Left cardiac atrium (tissue), 4 donors: ENCODE data around the gene IPO9. TPM values are rescaled to one million over a fixed set of nuclear protein-coding genes. Genes with fewer than 3 reads are reported as not detected.

Experiments
- ATAC-seq, 2 donors: fragments of 200-7000 bp; cut with Tn5 transposase; one replicate each; pipeline ENCODE4 v1.9.1; 2020; ENCODE audit warnings: mild to moderate bottlenecking in 2 of 2, moderate library complexity in 2 of 2
- DNase-seq: peaks from one replicate; pipeline ENCODE4 v3.0.0-alpha.2; 2020
- intact Hi-C, 2 donors: fragments of 100-400 bp; cut with DNase I; formaldehyde crosslinking; loops; one replicate each; pipeline versions ENCODE4 v1.14.1 to v1.15.1; 2022 to 2023
- long read RNA-seq: library from polyadenylated mRNA; unstranded; transcript quantifications from one replicate; pipeline ENCODE4 v2.0.0, GENCODE V29; 2021
- total RNA-seq, 2 donors: library from RNA; stranded (reverse); fragmentation: NEBNext Ultra II Directional; extraction: Animal tissue kit (Norgen Biotek cat#: 25700); gene quantifications; one replicate each; pipeline ENCODE4 v1.2.1, GENCODE V29; 2021
- donor health status: DM: no; HTN: yes; CAD: no.
- donor health status: DM: no; HTN: yes; CAD: no; lungs with severe emphysema.
- donor health status: DM: yes; HTN: yes; CAD: no.
- donor health status: Dilated cardiomyopathy.

Gene IPO9
- total RNA-seq: 10 to 100 TPM; 25.8 to 26.6 TPM
- long read RNA-seq, full-length matches to known transcripts: 14 of 23 reads
- long read RNA-seq, partial matches to known transcripts: 5 of 23 reads
- long read RNA-seq, other reads (novel, unspliced or antisense): 4 of 23 reads

DNA sequence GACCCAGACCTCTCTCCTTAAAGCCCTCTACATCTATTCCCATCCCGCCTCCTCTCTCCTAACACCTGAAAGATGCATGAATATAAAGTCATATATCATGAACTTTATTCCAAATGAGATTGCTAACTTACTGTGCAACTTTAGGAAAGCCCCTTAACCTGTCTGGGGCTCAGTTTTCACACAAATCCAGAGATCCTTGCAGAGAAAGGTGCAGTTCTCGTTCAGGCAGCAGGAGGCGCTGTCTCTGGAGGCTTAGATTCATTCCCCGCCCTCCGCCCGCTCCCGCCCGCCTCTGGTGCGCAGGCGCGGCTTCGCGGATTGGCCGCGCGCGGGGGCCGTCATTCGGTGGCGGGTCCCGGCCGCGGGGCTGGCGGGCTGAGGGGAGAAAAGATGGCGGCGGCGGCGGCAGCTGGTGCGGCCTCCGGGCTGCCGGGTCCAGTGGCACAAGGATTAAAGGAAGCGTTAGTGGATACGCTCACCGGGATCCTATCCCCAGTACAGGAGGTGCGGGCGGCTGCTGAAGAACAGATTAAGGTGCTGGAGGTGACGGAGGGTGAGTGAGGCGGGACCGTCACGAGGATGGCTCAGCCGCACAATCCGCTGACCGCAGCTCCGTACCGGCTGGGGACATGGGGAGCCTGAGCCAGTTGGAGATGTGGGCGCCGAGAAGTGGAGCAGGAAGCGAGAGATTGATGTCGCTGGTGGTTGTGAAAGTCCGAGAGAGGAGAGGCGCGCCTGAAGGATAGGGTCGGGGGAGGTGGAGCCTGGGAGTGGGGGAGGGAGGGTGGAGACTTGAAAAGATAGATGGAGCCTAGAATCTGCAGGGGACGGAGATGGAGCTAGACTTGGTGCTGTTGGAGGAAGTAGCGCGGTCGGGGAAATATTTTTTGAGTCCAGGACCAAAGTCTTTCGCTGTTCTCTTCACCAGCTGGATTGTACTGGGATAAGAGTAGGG is at the start of gene IPO9:
IPO9 (plus strand) TSS at position 338 of the 955 bp plus-strand sequence; CDS start at position 391, 53 bp downstream.
- DNase-seq: peak; percentile 94
- peak; percentile 96 to 98 for ATAC-seq
- intact Hi-C loops: no loop called here

DNA sequence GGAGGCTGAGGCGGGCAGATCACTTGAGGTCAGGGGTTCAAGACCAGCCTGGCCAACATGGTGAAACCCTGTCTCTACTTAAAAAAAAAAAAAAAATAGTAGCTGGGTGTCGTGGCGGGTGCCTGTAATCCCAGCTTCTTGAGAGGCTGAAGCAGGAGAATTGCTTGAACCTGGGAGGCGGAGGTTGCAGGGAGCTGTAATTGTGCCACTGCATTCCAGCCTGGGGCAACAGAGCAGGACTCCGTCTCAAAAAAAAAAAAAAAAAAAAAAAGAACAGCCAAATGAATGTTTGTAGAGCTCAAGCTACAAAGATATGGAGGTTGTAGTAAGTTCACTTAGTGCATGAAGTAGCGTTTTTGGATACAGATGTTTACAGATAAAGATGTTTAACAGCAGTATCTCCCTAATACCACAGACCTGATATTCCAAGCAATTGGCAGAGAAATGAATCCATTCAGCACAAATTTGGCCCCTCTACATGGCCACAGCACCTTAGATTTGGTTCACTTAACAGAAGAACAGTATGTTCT is 49.5 kb upstream of the IPO9 start:
- ATAC-seq: no peak
- DNase-seq: no peak
- intact Hi-C loops: no loop called here

DNA sequence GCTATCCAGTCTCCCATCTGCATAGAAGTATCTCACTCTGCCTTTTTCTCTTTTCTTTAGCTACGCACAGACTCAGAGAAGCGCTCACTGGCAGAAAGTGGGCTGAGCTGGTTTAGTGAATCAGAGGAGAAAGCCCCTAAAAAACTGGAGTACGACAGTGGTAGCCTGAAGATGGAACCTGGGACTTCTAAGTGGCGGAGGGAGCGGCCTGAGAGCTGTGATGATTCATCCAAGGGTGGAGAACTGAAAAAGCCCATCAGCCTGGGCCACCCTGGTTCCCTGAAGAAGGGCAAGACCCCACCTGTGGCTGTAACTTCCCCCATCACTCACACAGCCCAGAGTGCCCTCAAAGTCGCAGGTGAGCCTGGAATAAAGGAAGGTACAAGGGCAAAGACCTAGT is 48.0 kb upstream of the IPO9 start:
- ATAC-seq (no peak), DNase-seq (no peak)
- intact Hi-C loops: no loop called here

DNA sequence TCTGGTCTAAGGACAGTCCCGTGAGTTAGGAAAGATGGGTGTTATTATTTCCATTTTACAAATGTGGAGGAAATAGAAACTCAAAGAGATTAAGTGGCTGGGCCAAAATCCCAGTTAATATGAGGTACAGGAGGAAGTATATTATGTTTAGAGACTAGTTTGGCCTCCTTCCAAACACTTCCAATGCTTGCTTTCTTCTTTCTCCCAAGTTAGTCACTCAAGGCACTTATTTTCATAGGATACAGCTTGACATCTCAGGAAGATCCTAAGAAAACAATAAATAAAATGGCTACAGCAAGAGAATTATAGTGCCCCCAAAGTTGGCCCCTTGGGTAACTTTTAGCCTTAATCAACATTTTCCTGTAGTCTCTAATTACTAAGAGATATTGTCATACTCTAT is 47.5 kb upstream of the IPO9 start:
- intact Hi-C loops: no loop called here
- no peak for DNase-seq
- no peak for ATAC-seq

DNA sequence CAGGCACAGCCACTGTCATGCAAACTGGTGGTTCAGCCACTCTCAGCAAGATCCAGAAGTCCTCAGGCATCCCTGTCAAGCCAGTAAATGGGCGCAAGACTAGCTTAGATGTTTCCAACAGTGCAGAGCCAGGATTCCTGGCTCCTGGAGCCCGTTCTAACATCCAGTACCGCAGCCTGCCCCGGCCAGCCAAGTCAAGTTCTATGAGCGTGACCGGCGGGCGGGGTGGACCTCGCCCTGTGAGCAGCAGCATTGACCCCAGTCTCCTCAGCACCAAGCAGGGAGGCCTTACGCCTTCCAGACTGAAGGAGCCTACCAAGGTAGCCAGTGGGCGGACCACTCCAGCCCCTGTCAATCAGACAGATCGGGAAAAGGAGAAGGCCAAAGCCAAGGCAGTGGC is 46.6 kb upstream of the IPO9 start:
- DNase-seq (no peak), ATAC-seq (no peak)
- intact Hi-C loops: no loop called here

GRCh38 chr1:201783058-201783457 is 45.9 kb upstream of the IPO9 start:
- DNase-seq (no peak), ATAC-seq (no peak)
- intact Hi-C loops: no loop called here

- intact Hi-C loops: no loop called here
- DNase-seq (no peak), ATAC-seq (no peak)
Observed at GRCh38 chr1:201783572-201783971, 45.4 kb upstream of the IPO9 start.

DNA sequence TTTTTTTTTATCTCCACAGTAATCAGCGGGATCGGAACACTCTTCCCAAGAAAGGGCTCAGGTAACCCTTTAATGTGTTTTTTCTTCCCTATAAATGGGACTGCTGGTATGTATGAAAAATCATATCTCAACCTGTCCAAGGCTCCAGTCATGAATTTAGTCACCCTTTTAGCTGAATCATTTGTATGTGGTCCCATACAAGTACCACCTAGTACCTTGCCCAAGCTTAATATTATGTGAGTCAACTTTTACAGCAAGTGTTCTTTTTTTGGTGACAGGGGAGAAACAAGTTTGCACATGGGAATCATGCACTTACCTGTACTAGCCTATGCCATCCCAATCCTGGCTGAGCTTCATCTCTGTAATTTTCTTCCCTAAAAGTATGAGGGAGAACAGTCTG is 43.7 kb upstream of the IPO9 start:
- ATAC-seq (no peak), DNase-seq (no peak)
- intact Hi-C loops: no loop called here

DNA sequence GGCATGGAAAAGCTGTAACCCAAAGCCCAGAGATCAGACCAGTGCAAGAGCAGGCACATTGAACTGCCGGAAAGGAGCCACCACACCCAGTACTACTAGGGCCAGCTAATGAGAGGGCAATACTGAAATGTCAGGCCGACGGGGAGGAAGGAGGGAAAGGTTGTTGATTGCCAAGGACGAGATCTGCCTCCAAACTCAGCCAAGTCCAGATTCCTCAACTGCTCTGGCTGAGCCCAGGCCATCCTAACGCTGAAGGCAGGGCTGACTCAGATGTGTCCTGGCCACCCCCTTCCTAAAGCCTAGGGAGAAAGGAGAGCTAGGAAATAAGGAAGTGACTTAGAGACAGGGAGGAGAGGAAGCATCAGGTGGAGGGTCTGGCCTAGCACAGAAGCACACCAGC is 42.1 kb upstream of the IPO9 start:
- DNase-seq: peak; percentile 57
- intact Hi-C loops: no loop called here
- ATAC-seq: peak; percentile 45 to 68

GRCh38 chr1:201788296-201788695 is 40.7 kb upstream of the IPO9 start:
- ATAC-seq (no peak), DNase-seq (no peak)
- intact Hi-C loops: no loop called here

DNA sequence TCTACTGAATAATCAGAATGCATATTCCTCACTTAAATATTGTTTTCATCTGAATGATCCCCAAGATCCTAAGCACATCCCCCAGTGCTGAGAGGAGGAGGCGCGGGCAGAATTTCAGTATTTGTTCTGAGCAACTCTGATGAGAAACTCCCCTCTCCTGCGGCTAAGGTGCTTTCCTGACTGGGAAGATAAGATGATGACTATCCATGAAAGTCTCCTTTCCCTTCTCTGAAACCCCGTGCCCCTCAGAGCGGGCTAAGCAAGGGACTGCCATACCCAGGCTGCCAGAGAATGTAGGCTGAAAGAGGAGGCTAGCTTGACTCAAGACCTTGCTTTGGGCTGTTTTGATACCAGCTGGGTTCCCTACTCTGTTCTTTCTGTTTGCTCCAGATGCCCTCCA is 39.7 kb upstream of the IPO9 start:
- DNase-seq: no peak

DNA sequence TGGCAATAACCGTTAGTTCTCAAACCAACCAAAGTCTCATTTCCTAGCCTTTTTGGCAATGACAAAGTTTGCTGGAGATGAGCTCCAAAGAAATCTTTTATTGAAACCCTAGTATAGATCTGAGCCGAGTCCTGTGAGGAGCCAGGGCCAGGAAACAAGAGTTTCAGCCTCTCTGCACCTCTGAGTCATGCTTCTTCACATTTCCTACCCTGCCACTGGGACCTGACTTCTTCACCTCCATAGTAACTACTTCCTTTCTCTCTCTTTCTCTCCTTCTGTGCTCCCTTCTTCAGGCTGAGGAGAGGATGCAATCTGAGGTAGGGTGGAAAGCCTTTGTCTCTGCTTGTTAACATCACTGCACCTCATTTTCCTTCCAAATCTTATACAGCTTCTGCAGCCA is 38.7 kb upstream of the IPO9 start:
- intact Hi-C loops: loop anchor here in 1 of 2 donors (5.0 kb wide), 1 partner anchor 233 kb away; no protein-coding TSS in a partner anchor
- ATAC-seq (peak in 1 of 2 donors; percentile 42), DNase-seq (no peak)

More for the DNA sequence above, 39.7 kb upstream of the IPO9 start:
- intact Hi-C loops: no loop called here
- ATAC-seq: no peak

DNA sequence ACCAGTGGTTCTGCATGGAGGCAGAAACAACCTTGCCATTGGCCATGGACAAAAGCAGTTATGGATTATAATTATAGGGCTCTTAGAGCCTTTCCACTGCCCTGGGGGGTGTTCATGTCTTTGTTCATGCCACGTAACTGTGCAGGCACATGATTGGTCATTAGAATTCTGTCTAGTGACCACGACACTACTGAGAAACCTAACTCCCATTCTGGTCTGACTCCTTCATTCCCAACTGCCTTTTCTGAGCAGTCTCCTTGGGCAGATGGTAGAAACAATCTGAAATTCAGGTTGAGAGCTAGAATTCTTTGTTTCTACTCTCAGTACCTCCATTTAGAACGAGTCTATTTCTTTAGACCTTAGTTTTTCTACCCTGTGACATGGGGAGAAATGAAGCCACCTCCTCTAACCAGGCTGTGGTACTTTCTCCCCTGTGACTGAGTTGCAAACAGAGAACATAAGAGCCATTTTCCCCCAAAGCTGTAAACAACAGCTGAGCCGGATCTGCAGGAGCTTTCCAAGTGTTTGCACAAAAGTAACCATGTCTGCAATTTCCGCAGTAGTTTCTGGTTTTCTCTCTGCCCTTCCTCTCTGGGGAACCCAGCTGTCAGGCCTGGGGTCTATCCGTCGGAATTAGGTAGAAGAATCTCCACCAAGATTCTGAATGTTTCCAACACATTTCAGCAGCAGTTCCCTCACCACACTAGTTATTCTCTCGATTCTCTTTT is 37.7 kb upstream of the IPO9 start:
- intact Hi-C loops: loop anchor here in 1 of 2 donors (5.0 kb wide), 1 partner anchor 234 kb away; no protein-coding TSS in a partner anchor
- no peak for DNase-seq
- peak; percentile 20 to 21 for ATAC-seq

- DNase-seq (peak; percentile 53), ATAC-seq (peak; percentile 9 to 65)
- intact Hi-C loops: loop anchor here (2.0 to 5.0 kb wide), 3 partner anchors 83 to 234 kb away; no protein-coding TSS in a partner anchor
Observed at GRCh38 chr1:201791779-201792173, 37.2 kb upstream of the IPO9 start.

DNA sequence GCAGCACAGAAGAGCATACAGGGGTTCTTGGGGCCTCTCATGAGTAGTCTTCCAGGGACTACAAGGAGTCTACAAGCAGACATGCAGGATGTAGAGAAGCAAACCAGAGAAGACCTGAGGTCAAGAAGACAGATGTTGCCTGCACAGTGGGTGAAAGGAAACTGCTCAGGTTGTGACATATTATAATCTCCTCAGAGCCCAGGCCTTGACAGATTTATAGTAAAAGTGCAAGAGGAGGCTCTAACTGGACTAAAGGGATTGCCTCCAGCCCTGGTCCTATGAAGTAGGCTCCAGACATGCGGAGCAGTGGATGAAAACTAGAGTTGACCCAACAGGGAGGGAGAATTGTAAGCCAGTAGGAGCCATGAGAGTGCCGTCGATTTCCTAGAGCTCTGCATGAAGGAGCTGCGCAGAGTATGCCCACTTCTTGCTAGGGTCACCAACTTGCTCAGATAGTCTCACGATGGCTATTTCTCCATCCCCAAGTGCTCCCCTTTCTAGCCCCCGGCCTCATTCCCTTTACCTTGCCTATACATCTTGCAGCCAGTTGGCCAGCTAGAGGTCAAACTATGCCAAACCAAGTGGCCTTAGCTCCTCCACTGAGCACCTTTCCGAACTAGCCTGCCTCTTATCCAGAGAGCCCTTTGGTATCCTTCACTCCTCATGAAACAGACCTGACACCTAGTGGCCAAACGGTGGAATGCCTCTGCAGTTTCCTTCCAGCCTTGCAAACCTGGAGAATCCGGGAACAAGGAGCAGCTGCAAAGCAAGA is 36.2 kb upstream of the IPO9 start:
- intact Hi-C loops: loop anchor here (1.0 to 5.0 kb wide), 4 partner anchors 83 to 235 kb away; no protein-coding TSS in a partner anchor
- ATAC-seq (peak; percentile 83 to 85), DNase-seq (peak; percentile 72)

- no peak for ATAC-seq
- intact Hi-C loops: loop anchor here (1.0 to 5.0 kb wide), 4 partner anchors 84 to 236 kb away; no protein-coding TSS in a partner anchor
Observed at GRCh38 chr1:201793306-201793925, 35.5 kb upstream of the IPO9 start.

GRCh38 chr1:201795066-201795465 is 33.9 kb upstream of the IPO9 start:
- DNase-seq: no peak
- intact Hi-C loops: no loop called here
- ATAC-seq: no peak

More at GRCh38 chr1:201793306-201793925, 35.5 kb upstream of the IPO9 start:
- no peak for DNase-seq

- ATAC-seq (no peak), DNase-seq (no peak)
- intact Hi-C loops: no loop called here
Observed at GRCh38 chr1:201800246-201800645, 28.7 kb upstream of the IPO9 start.
